ENCODE results near the gene PDLIM5.
"Not testable (repeated sequence)": the region's sequence is repeated elsewhere in the genome, so short reads cannot be mapped to it uniquely, and the experiment has no call there.

Gene PDLIM5

GRCh38 chr4:94495408-94495807 lies 43.7 kb downstream of the PDLIM5 start:
- no peak for DNase-seq (ENCODE audit: low read depth, low spot score)

GRCh38 chr4:94497690-94498089 lies 45.9 kb downstream of the PDLIM5 start:
- no peak for DNase-seq (ENCODE audit: low read depth, low spot score)

GRCh38 chr4:94498502-94498901 lies 46.8 kb downstream of the PDLIM5 start:
- DNase-seq (ENCODE audit: low read depth, low spot score) = no peak

GRCh38 chr4:94500685-94501084 lies 48.9 kb downstream of the PDLIM5 start:
- DNase-seq (ENCODE audit: low read depth, low spot score) = no peak

- no peak for DNase-seq (ENCODE audit: low read depth, low spot score)
Measured at GRCh38 chr4:94504545-94504944, 52.8 kb downstream of the PDLIM5 start.

GRCh38 chr4:94506822-94507221 lies 55.1 kb downstream of the PDLIM5 start:
- no peak for DNase-seq (ENCODE audit: low read depth, low spot score)

GRCh38 chr4:94507281-94507680 lies 55.5 kb downstream of the PDLIM5 start:
- no peak for DNase-seq (ENCODE audit: low read depth, low spot score)

GRCh38 chr4:94507708-94508107 lies 56.0 kb downstream of the PDLIM5 start:
- DNase-seq (ENCODE audit: low read depth, low spot score) = no peak

- no peak for DNase-seq (ENCODE audit: low read depth, low spot score)
Measured at GRCh38 chr4:94508296-94508695, 56.6 kb downstream of the PDLIM5 start.

- DNase-seq (ENCODE audit: low read depth, low spot score) = no peak
Measured at GRCh38 chr4:94508806-94509205, 57.1 kb downstream of the PDLIM5 start.

- no peak for DNase-seq (ENCODE audit: low read depth, low spot score)
Measured at GRCh38 chr4:94511591-94511990, 59.8 kb downstream of the PDLIM5 start.

- DNase-seq (ENCODE audit: low read depth, low spot score) = not testable (repeated sequence)
Measured at GRCh38 chr4:94513532-94513931, 61.8 kb downstream of the PDLIM5 start.

- no peak for DNase-seq (ENCODE audit: low read depth, low spot score)
Measured at GRCh38 chr4:94515365-94515764, 63.6 kb downstream of the PDLIM5 start.

- DNase-seq (ENCODE audit: low read depth, low spot score) = no peak
Measured at GRCh38 chr4:94516067-94516466, 64.3 kb downstream of the PDLIM5 start.

GRCh38 chr4:94516999-94517398 lies 65.3 kb downstream of the PDLIM5 start:
- no peak for DNase-seq (ENCODE audit: low read depth, low spot score)

- DNase-seq (ENCODE audit: low read depth, low spot score) = no peak
Measured at GRCh38 chr4:94517492-94517891, 65.8 kb downstream of the PDLIM5 start.

- DNase-seq (ENCODE audit: low read depth, low spot score) = no peak
Measured at GRCh38 chr4:94519019-94519418, 67.3 kb downstream of the PDLIM5 start.

GRCh38 chr4:94519925-94520789 lies 68.4 kb downstream of the PDLIM5 start:
- DNase-seq (ENCODE audit: low read depth, low spot score) = no peak

- no peak for DNase-seq (ENCODE audit: low read depth, low spot score)
Measured at GRCh38 chr4:94523033-94523580, 71.4 kb downstream of the PDLIM5 start.

- no peak for DNase-seq (ENCODE audit: low read depth, low spot score)
Measured at GRCh38 chr4:94523617-94524016, 71.9 kb downstream of the PDLIM5 start.

- DNase-seq (ENCODE audit: low read depth, low spot score) = no peak
Measured at GRCh38 chr4:94525993-94526728, 74.4 kb downstream of the PDLIM5 start.

GRCh38 chr4:94527556-94528233 lies 76.0 kb downstream of the PDLIM5 start:
- DNase-seq (ENCODE audit: low read depth, low spot score) = no peak
